ENCODE results near the gene RRP1. TPM values are rescaled to one million over a fixed set of nuclear protein-coding genes. Genes with fewer than 3 reads are reported as not detected.
A peak's percentile ranks its signal among the peaks of the same experiment; 100 is the strongest.

The RRP1 gene
- total and polyA plus RNA-seq, 9 of the 15 experiments (the other 6 are each of a cell fraction or from before 2014, with no cell fraction given) = 0.89 to 105 (median 51.6) TPM

- TF ChIP-seq THRA (IDR thresholded peaks at IDR 0.05) (no peak), FOXA1 (IDR thresholded peaks at IDR 0.05; ENCODE audit: borderline replicate concordance) (no peak), NRF1 (conservative IDR thresholded peaks at IDR 0.05 in 1 of 2, IDR thresholded peaks at IDR 0.05 in 1 of 2) (peak; percentile 48 to 51; a peak in 3 of 4 replicates), DMBX1 (CRISPR knock-in tag; IDR thresholded peaks at IDR 0.05; ENCODE audit: borderline replicate concordance) (peak; percentile 82), RNF2 (IDR thresholded peaks at IDR 0.05) (peak; percentile 90), SMAD1 (IDR thresholded peaks at IDR 0.05; ENCODE audit: low read depth, low read length, partially characterized antibody) (peak; percentile 31), GTF2F1 (IDR thresholded peaks at IDR 0.05; ENCODE audit: low read depth, low read length) (no peak), CBFA2T3 (IDR thresholded peaks at IDR 0.05) (peak; percentile 70), ZBTB40 (IDR thresholded peaks at IDR 0.05) (peak; percentile 21; the same call in 1 of the 2 replicates), ZBTB40 (CRISPR knock-in tag; IDR thresholded peaks at IDR 0.05) (no peak), TCF3 (CRISPR knock-in tag; IDR thresholded peaks at IDR 0.05) (peak; percentile 68), HSF4 (CRISPR knock-in tag; IDR thresholded peaks at IDR 0.05; ENCODE audit: borderline replicate concordance) (peak; percentile 87; the same call in 1 of the 2 replicates), ZNF75A (CRISPR knock-in tag; IDR thresholded peaks at IDR 0.05) (peak; percentile 56; the same call in 1 of the 2 replicates), MAFF (IDR thresholded peaks at IDR 0.05; ENCODE audit: low read length) (peak; percentile 95), BRD4 (IDR thresholded peaks at IDR 0.05) (peak; percentile 66; the same call in 1 of the 2 replicates)
Observed at GRCh38 chr21:43767984-43768867, 21.2 kb upstream of the RRP1 start (continued).

Measured in K562 (cell line).